BLaER1 (cell line): ENCODE measurements around the gene PDE4B.
"Not testable (repeated sequence)": the region's sequence is repeated elsewhere in the genome, so short reads cannot be mapped to it uniquely, and the experiment has no call there.

ENCODE experiments used
- H3K27ac ChIP-seq: shearing (Covaris generic); formaldehyde crosslinking; 2 replicates; pipeline ENCODE4 v1.8.1; 2022
- H3K27me3 ChIP-seq: shearing (Covaris generic); formaldehyde crosslinking; 2 replicates; pipeline ENCODE4 v1.8.1; 2022
- H3K36me3 ChIP-seq: shearing (Covaris generic); formaldehyde crosslinking; 2 replicates; pipeline ENCODE4 v1.8.1; 2022
- H3K4me1 ChIP-seq: shearing (Covaris generic); formaldehyde crosslinking; 2 replicates; pipeline ENCODE4 v1.8.1; 2022
- H3K4me2 ChIP-seq: shearing (Covaris generic); formaldehyde crosslinking; 2 replicates; pipeline ENCODE4 v1.8.1; 2022
- H3K4me3 ChIP-seq: shearing (Covaris generic); formaldehyde crosslinking; 2 replicates; pipeline ENCODE4 v1.8.1; 2022
- H3K9ac ChIP-seq: shearing (Covaris generic); formaldehyde crosslinking; 2 replicates; pipeline ENCODE4 v1.8.1; 2022
- H3K9me3 ChIP-seq: shearing (Covaris generic); formaldehyde crosslinking; 2 replicates; pipeline ENCODE4 v1.8.1; 2022
- H4K20me1 ChIP-seq: shearing (Covaris generic); formaldehyde crosslinking; 2 replicates; pipeline ENCODE4 v1.8.1; 2022
- Cebpa-rat ChIP-seq: shearing (Covaris generic); IDR thresholded peaks from 2 replicates; pipeline ENCODE4 v1.8.1; 2022

Gene PDE4B

DNA sequence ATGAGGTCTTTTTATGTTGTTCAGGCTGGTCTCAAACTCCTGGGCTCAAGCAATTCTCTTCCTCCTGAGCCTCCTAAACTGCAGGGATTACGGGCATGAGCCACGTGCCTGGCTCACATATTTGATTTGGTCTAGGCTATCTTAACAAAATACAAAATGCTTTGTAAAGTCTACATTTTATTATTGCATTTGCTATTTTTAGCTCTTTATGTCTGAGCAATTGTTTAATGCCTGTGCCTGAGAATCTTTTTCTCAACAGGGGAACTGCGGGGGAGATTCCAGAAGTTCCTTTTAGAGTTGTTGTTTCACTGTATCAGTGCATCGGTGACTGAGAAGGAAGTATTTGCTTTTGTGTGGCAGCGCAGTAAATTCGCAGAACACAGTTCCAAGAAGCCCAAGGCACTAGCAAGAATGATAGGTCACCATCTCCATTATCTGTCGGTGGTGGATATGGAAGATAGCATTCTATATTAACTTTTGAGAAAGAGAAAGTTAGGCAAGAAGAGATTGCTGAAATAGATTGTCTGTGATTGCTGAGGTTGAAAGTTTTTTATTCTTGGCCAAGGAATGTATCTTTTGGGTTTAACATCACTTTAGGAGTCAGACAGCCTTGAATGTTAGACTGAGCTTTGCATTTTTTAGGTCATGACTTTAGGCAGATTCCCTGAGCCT is 167.3 kb downstream of the PDE4B start:
- no peak for TF ChIP-seq Cebpa-rat
- no peaks in the 10 kb centered on the region for H3K36me3 ChIP-seq
- no peaks in the 10 kb centered on the region for H3K27me3 ChIP-seq
- H3K27ac ChIP-seq: no peak overlapping the region
- no peak overlapping the region for H3K9ac ChIP-seq
- no peaks in the 10 kb centered on the region for H3K4me1 ChIP-seq
- H3K4me3 ChIP-seq: no peak overlapping the region
- no peak overlapping the region for H3K4me2 ChIP-seq
- no peaks in the 10 kb centered on the region for H3K9me3 ChIP-seq
- no peaks in the 10 kb centered on the region for H4K20me1 ChIP-seq

- Histone ChIP-seq H3K27me3 (no peaks in the 10 kb centered on the region), H3K4me2 (no peak overlapping the region), H3K9me3 (no peaks in the 10 kb centered on the region), H4K20me1 (no peaks in the 10 kb centered on the region), H3K9ac (no peak overlapping the region), H3K36me3 (no peaks in the 10 kb centered on the region), H3K27ac (no peak overlapping the region), H3K4me1 (no peaks in the 10 kb centered on the region), H3K4me3 (no peak overlapping the region)
- no peak for TF ChIP-seq Cebpa-rat
These were observed 170.6 kb downstream of the PDE4B start for GRCh38 chr1:65963156-65963888.

- Histone ChIP-seq H3K9ac (no peak overlapping the region), H3K4me2 (no peak overlapping the region), H4K20me1 (no peaks in the 10 kb centered on the region), H3K4me1 (no peaks in the 10 kb centered on the region), H3K27me3 (no peaks in the 10 kb centered on the region), H3K4me3 (no peak overlapping the region), H3K36me3 (no peaks in the 10 kb centered on the region), H3K27ac (no peak overlapping the region), H3K9me3 (no peaks in the 10 kb centered on the region)
- no peak for TF ChIP-seq Cebpa-rat
These were observed 171.4 kb downstream of the PDE4B start for GRCh38 chr1:65964123-65964522.

GRCh38 chr1:65965112-65965996 is 172.7 kb downstream of the PDE4B start:
- Histone ChIP-seq H3K9me3 (no peaks in the 10 kb centered on the region), H3K4me1 (no peaks in the 10 kb centered on the region), H3K27ac (no peak overlapping the region), H3K27me3 (no peaks in the 10 kb centered on the region), H3K36me3 (no peaks in the 10 kb centered on the region), H3K4me2 (no peak overlapping the region), H4K20me1 (no peaks in the 10 kb centered on the region), H3K4me3 (no peak overlapping the region), H3K9ac (no peak overlapping the region)
- TF ChIP-seq Cebpa-rat: no peak

- not testable (repeated sequence) for H3K4me1 ChIP-seq, H3K36me3 ChIP-seq, H3K4me2 ChIP-seq, H3K27ac ChIP-seq, H4K20me1 ChIP-seq, H3K9me3 ChIP-seq, H3K27me3 ChIP-seq, H3K9ac ChIP-seq, H3K4me3 ChIP-seq
These were observed 174.8 kb downstream of the PDE4B start for GRCh38 chr1:65967492-65967891.

DNA sequence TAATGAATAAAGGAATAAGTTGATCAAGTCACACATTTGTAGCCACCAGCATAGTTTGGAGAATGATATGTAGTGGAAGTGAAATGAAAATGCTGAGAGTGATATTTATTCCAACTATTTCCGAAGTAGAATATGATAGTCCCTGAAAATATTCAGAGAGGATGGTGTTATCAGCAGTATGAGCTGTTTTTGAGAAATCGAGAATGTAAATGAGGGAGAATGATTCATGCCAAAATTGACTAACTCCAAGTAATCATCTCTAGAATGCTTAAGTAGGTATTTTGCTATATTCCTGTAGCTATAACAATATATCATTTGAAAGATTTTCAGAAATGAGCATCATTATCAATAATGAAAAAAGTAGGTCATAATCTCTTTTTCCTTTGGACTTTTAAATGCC is 178.9 kb downstream of the PDE4B start:
- TF ChIP-seq Cebpa-rat: no peak
- H4K20me1 ChIP-seq: no peaks in the 10 kb centered on the region

GRCh38 chr1:65975708-65976107 is 183.0 kb downstream of the PDE4B start:
- no peaks in the 10 kb centered on the region for H4K20me1 ChIP-seq
- no peak overlapping the region for H3K4me2 ChIP-seq
- no peak overlapping the region for H3K27ac ChIP-seq
- H3K9me3 ChIP-seq: peaks cover 29% of the 10 kb centered on the region
- no peak overlapping the region for H3K4me3 ChIP-seq
- H3K36me3 ChIP-seq: no peaks in the 10 kb centered on the region
- H3K9ac ChIP-seq: no peak overlapping the region
- H3K27me3 ChIP-seq: no peaks in the 10 kb centered on the region
- no peak for TF ChIP-seq Cebpa-rat
- H3K4me1 ChIP-seq: no peaks in the 10 kb centered on the region

More for the DNA sequence above, 178.9 kb downstream of the PDE4B start:
- Histone ChIP-seq H3K27me3 (no peaks in the 10 kb centered on the region), H3K9ac (no peak overlapping the region), H3K4me3 (no peak overlapping the region), H3K9me3 (peaks cover 23% of the 10 kb centered on the region), H3K4me2 (no peak overlapping the region), H3K27ac (no peak overlapping the region), H3K4me1 (no peaks in the 10 kb centered on the region), H3K36me3 (no peaks in the 10 kb centered on the region)

DNA sequence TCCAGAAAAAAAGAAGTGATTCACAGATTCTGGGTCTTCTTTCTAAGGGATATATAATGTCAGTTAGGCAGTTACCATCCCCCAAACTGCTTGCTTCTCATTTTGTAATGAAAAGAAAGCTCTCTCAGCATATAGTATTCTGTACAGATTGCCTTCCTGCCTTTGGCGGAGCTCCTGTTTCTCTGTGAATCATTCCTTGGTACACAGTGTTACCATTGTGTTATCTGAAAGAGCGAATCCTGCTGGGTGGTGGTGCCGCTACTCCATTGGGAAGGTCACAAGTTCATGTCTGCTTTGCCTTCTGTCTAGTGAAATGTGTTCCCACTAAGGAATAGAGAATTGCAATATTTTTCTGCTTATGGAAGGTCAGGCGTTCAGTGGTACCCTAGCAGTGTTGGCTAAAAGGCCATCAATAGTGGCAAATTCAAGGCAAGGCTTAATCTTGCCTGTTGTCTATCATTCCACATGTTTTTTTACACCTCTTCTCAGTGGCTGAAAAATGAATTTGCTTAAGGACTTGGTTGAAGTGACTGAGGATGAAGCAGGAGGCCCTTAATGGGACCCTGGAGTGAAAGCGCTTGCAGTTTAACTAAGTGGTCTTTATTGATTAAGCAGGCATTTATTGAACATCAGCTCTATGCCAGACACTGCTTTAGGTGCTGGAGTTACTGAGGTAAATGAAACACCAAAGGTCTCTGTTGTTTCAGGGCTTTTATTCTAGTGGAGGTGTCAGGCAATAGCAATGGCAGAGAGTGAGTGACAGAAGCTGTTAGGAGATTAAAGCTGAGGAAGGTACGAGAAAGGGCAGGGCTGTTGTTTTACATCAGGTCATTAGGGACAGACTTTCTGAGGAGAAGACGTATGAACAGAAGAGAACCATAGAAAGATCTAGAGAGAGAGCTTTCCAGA is 186.7 kb downstream of the PDE4B start:
- Histone ChIP-seq H3K27me3 (no peaks in the 10 kb centered on the region), H3K27ac (no peak overlapping the region), H3K4me1 (0 out of 2 replicates have a peak, but pooled peaks cover 4% of the 10 kb centered on the region), H3K36me3 (no peaks in the 10 kb centered on the region), H3K4me3 (no peak overlapping the region), H3K9ac (no peak overlapping the region), H3K9me3 (peaks cover 28% of the 10 kb centered on the region), H3K4me2 (no peak overlapping the region), H4K20me1 (no peaks in the 10 kb centered on the region)
- TF ChIP-seq Cebpa-rat: no peak

- Histone ChIP-seq H3K4me1 (0 out of 2 replicates have a peak, but pooled peaks cover 4% of the 10 kb centered on the region), H3K36me3 (no peaks in the 10 kb centered on the region), H3K27ac (no peak overlapping the region), H3K9ac (no peak overlapping the region), H4K20me1 (no peaks in the 10 kb centered on the region), H3K9me3 (peaks cover 20% of the 10 kb centered on the region), H3K27me3 (no peaks in the 10 kb centered on the region), H3K4me3 (no peak overlapping the region), H3K4me2 (no peak overlapping the region)
- no peak for TF ChIP-seq Cebpa-rat
These were observed 187.5 kb downstream of the PDE4B start for GRCh38 chr1:65980237-65980636.
